Activated T-cell treated with anti-CD3 and anti-CD28 coated beads for 4 hours (primary cell): Measurements from ENCODE around the gene SH3YL1.
"Not testable (repeated sequence)": the region's sequence is repeated elsewhere in the genome, so short reads cannot be mapped to it uniquely, and the experiment has no call there.

Experiments used
- DNase-seq: peaks from one replicate; pipeline ENCODE4 v3.0.0-alpha.2; 2020

SH3YL1 gene

GRCh38 chr2:176917-177316, 86.9 kb downstream of the SH3YL1 start:
- DNase-seq = no peak

GRCh38 chr2:175880-176820, 87.7 kb downstream of the SH3YL1 start:
- DNase-seq = peak; percentile 30

- DNase-seq = no peak
Measured at GRCh38 chr2:175161-175786, 88.6 kb downstream of the SH3YL1 start.

GRCh38 chr2:172120-172519, 91.7 kb downstream of the SH3YL1 start:
- DNase-seq = not testable (repeated sequence)

- DNase-seq = no peak
Measured at GRCh38 chr2:169741-170140, 94.1 kb downstream of the SH3YL1 start.
